ENCODE measurements around the gene VAMP1.
"Not testable (repeated sequence)": the region's sequence is repeated elsewhere in the genome, so short reads cannot be mapped to it uniquely, and the experiment has no call there.

Gene VAMP1

DNA sequence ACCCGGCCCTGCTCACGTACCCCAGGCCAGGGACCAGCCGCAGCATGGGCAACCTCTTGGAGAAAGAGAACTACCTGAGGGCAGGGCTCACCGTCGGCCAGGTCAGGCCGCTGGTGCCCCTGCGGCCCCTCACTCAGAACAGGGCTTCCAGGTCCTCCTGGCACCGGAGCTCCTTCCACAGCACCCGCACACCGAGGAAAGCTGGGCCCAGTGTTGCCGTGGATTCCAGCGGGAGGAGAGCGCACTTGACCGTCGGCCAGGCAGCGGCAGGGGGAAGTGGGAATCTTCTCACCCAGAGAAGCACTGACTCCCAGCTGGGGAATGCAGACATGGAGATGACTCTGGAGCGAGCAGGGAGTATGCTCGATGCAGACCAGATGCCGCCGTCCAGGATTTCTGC, 7.9 kb upstream of the VAMP1 start:
- DNase-seq: no peak
- TF ChIP-seq GATA1 (IDR thresholded peaks at IDR 0.05; ENCODE audit: low read depth, low read length) (no peak), POLR2A (IDR thresholded peaks at IDR 0.05; ENCODE audit: low read length) (no peak)

DNA sequence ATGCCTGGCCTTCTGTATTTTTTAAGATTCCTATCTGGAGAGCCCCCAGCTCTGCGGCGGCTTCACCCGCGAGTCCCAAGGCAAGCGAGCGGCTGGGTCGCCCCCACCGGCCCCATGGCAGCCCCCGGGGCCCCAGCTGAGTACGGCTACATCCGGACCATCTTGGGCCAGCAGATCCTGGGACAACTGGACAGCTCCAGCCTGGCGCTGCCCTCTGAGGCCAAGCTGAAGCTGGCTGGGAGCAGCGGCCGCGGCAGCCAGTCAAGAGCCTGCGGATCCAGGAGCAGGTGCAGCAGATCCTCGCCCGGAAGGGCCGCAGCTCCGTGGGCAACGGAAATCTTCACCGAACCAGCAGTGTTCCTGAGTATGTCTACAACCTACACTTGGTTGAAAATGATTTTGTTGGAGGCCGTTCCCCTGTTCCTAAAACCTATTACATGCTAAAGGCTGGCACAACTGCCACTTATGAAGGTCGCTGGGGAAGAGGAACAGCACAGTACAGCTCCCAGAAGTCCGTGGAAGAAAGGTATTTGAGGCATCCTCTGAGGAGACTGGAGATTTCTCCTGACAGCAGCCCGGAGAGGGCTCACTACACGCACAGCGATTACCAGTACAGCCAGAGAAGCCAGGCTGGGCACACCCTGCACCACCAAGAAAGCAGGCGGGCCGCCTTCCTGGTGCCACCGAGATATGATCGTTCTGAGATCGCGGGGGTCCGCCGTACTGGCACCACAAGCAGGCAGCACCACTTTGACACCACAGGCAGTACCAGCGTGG, 7.3 kb upstream of the VAMP1 start:
- not testable (repeated sequence) for DNase-seq

DNA sequence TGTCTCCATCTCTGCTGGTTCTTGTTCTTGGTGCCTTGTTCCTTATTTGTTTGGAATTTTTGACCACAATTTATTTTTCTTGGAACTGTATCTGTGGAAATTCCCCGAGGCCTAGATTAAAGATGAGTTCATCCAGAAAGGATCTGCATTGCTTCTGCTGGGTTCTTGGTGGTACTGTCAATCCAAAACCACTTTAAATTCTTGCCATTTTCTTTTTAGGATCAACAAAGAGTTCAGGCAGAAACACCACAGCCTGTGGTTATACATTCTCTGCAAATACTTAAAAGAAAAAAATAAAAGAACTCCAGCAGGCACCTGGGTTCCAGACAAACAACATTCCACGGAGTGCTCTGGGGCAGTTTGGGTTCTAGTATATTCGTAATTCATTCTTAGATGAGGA, 6.0 kb upstream of the VAMP1 start:
- no peak for TF ChIP-seq GATA1 (IDR thresholded peaks at IDR 0.05; ENCODE audit: low read depth, low read length)
- TF ChIP-seq POLR2A (IDR thresholded peaks at IDR 0.05; ENCODE audit: low read length): no peak
- DNase-seq: no peak

DNA sequence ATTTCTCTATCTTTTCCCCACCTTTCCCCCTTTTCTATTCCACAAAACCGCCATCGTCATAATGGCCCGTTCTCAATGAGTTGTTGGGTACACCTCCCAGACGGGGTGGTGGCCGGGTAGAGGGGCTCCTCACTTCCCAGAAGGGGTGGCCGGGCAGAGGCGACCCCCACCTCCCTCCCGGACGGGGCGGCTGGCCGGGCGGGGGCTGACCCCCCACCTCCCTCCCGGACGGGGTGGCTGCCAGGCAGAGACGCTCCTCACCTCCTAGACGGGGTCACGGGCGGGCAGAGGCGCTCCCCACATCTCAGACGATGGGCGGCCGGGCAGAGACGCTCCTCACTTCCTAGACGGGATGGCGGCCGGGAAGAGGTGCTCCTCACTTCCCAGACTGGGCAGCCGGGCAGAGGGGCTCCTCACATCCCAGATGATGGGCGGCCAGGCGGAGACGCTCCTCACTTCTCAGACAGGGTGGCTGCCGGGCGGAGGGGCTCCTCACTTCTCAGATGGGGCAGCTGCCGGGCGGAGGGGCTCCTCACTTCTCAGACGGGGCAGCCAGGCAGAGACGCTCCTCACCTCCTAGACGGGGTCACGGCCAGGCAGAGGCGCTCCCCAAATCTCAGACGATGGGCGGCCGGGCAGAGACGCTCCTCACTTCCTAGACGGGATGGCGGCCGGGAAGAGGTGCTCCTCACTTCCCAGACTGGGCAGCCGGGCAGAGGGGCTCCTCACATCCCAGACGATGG, 4.9 kb upstream of the VAMP1 start:
- not testable (repeated sequence) for DNase-seq

DNA sequence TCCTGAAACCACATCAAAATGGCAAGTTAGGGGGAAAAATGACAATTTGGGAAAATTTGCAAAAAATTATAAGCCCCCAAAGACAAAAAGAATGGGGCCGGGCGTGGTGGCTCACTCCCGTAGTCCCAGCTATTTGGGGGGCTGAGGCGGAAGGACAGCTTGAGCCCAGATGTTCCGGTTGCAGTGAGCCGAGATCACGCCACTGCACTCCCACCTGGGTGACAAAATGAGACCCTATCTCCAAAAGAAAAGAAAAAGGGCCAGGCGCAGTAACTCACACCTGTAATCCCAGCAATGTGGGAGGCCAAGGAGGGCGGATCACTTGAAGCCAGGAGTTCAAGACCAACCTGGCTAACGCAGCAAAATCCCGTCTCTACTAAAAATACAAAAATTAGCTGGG, 2.0 kb upstream of the VAMP1 start:
- TF ChIP-seq POLR2A (IDR thresholded peaks at IDR 0.05; ENCODE audit: low read length) (no peak), GATA1 (IDR thresholded peaks at IDR 0.05; ENCODE audit: low read depth, low read length) (no peak)
- DNase-seq: no peak

DNA sequence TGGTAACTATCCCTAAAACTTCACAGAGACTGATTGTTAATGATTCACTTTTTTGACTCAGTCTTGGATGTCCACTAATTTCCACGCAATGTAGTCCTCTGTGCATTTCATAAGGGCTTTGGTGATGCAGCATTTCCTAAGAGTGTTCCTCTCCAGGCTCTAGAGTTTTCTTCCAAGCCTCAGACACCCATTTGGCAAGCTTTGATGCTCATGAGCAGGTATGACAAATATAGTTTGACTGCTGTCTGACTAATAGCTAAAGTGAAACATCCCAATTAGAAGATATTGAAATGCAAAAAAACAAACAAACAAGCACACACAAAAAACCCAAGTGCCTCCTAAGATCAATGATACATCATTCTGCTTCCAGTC, 1.5 kb upstream of the VAMP1 start:
- TF ChIP-seq GATA1 (IDR thresholded peaks at IDR 0.05; ENCODE audit: low read depth, low read length): no peak
- no peak for TF ChIP-seq POLR2A (IDR thresholded peaks at IDR 0.05; ENCODE audit: low read length)
- DNase-seq: no peak

DNA sequence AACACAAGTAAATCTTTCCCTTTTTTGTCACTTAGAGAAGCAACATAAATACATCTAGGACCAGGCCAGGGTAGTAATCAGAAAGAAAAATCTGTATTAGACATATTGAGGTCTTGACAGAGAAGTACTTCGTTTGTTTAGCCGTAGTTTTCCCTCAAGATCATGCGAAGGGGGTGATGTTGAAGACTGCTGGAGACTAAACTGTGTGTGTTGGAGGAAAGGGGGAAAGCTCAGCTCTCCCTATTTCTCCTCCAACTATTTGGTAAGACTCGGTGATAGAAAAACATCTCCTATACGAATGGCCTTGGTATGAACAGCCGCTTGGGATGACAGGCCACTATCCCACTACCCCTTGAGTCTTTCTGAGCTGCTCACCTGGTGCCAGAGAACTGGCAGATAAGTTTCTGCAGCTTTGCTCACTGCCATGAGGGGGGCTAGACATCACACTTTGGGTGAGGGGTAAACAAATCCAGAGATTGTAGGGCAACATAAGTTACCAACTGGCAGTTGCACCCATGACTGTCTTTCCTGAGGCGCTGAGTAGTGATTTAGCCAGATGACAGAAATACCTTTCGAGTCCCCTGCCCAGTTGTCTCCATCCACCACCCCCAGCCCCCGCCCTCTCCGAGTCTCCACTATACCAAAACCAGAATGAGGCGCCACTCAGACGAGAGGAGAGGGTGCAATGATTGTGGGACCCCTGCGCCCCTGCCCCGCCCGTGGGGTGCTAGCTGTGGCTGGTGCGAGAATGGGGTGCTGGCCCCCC, 685 bp downstream of the VAMP1 start:
- TF ChIP-seq POLR2A (IDR thresholded peaks at IDR 0.05; ENCODE audit: low read length) (no peak), GATA1 (IDR thresholded peaks at IDR 0.05; ENCODE audit: low read depth, low read length) (no peak)

DNA sequence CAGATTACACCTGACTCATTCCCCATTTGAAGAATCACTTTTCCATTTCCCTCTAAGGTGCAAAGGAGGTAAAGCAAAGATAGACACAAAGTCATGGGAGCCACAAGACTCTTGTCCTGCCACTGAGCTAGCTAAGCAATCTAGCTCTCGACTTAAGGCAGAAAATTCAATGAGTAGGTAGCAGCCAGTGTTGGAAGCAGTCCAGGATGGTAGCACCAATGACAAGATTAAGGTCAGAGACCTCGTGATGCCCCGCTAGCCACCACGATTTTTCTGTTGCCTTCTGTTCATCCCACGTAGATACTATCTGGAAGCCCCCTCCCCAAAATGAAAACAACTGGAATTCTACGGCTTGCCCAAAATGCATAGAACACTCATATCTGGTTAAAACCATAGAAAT, 1.4 kb downstream of the VAMP1 start:
- TF ChIP-seq GATA1 (IDR thresholded peaks at IDR 0.05; ENCODE audit: low read depth, low read length) (no peak), POLR2A (IDR thresholded peaks at IDR 0.05; ENCODE audit: low read length) (peak; percentile 30)
- DNase-seq: peak in 1 of 2 experiments; percentile 14

More for the DNA sequence above, 685 bp downstream of the VAMP1 start:
- DNase-seq: peak in 1 of 2 experiments; percentile 53

DNA sequence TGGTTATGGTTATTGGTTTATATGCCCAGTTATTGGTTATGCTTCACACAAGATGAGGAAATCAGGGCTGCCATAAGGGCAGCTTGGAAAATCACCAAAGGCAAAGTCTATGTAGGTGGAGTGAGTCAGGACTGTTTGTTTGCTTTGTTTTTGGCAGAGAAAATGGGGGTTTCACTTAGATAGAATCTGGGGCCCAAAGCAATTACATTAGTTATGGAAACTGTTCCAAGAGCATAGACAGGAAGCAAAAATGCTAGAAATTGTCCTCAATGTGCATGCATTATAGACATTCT, 2.2 kb downstream of the VAMP1 start:
- TF ChIP-seq POLR2A (IDR thresholded peaks at IDR 0.05; ENCODE audit: low read length) (no peak), GATA1 (IDR thresholded peaks at IDR 0.05; ENCODE audit: low read depth, low read length) (no peak)
- DNase-seq: no peak

DNA sequence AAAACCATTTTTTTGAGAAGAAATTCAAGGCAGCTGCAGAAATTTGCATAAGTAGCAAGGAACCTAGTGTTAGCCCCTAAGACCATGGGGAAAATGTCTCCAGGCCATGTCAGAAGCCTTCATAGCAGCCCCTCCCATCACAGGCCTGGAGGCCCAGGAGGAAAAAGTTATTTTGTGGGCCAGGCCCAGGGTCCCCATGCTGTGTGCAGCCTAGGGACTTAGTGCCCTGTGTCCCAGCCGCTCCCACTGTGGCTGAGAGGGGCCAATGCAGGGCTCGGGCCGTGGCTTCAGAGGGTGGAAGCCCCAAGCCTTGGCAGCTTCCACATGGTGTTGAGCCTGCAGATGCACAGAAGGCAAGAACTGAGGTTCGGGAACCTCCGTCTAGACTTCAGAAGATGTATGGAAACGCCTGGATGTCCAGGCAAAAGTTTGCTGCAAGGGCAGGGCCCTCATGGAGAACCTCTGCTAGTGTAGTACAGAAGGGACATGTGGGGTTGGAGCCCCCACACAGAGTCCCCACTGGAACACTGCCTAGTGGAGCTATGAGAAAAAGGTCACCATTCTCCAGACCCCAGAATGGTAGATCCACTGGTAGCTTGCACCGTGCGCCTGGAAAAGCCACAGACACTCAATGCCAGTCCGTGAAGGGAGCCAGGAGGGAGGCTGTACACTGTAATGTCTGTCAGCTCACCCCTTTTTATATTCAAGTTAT, 2.8 kb downstream of the VAMP1 start:
- not testable (repeated sequence) for DNase-seq

DNA sequence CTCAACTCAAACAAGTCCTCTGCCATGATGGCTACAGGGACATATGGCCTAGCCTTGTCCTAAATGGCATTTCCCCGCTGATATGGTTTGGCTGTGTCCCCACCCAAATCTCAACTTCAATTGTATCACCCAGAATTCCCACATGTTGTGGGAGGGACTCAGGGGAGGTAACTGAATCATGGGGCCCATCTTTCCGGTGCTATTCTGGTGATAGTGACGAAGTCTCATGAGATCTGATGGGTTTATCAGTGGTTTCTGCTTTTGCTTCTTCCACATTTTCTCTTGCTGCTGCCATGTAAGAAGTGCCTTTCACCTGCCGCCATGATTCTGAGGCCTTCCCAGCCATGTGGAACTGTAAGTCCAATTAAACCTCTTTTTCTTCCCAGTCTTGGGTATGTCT, 3.7 kb downstream of the VAMP1 start:
- not testable (repeated sequence) for DNase-seq

DNA sequence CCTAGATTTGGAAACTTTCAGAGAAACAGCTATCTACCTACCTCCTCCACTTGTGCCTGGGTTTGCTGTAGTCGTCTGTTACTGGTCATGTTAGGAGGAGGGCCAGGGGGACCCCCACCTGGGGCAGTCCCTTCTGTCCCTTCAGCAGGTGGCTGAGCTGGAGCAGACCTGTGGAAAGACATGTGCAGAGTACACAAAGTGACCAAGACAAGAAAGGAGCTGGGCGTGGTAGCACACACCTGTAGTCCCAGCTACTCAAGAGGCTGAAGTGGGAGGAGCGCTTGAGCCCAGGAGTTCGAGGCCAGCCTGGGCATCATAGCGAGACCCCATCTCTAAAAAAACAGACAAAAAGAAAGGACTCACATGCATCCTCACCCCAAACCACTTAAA, 4.3 kb downstream of the VAMP1 start:
- TF ChIP-seq GATA1 (IDR thresholded peaks at IDR 0.05; ENCODE audit: low read depth, low read length) (no peak), POLR2A (IDR thresholded peaks at IDR 0.05; ENCODE audit: low read length) (peak; percentile 5)
- no peak for DNase-seq

DNA sequence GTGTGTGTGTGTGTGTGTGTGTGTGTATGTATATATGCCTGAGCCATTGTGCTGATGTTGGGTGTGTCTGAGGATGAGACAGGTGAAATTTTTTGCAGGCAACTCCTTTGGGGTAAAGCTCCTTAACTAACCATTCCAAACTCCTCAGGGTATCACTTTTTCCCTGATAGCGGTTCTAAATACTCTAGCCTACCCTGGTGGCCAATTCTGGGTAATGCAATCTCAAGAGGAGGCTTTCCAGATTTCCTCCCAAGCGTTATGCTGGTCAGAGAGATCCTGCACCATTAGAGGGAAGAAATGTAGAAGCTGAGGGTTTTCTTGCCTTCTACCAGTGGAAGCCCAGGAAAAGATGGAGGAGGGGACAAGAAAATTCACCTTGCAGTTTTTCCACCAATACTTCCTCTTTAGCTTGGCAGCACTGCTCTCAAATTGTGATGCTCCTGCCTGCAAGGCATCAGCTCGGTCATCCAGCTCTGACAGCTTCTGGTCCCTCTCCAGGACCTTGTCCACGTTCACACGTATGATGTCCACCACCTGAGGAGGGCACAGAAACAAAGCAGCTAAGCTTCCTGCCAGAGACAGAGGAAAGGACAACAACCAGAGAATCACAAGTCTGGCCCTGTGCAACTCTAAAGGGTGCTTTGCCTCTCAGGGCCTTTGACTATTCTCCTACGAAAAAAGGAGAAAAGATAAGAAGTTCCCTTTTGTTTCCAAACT, 4.9 kb downstream of the VAMP1 start:
- peak; percentile 73 to 85 for DNase-seq
- TF ChIP-seq GATA1 (IDR thresholded peaks at IDR 0.05; ENCODE audit: low read depth, low read length) (no peak), POLR2A (IDR thresholded peaks at IDR 0.05; ENCODE audit: low read length) (no peak)

DNA sequence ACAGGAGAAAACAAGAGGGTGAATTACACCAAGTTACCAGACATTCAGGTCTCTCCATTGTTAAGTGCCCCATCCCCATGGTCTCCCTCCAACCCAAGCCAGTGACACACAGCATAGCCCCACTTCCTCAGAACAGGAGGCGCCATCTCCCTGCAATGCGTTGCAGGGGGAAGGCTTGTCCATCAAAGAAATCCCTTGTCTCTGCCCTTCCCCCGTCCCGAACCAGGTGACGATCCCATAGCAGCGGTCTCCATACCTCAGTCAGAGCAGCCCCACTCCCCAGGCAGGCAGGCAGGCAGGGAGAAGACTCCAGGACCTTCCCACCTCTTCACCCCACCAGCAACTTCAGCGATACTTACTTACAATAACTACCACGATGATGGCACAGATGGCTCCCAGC, 5.9 kb downstream of the VAMP1 start:
- DNase-seq: no peak
- no peak for TF ChIP-seq POLR2A (IDR thresholded peaks at IDR 0.05; ENCODE audit: low read length)
- no peak for TF ChIP-seq GATA1 (IDR thresholded peaks at IDR 0.05; ENCODE audit: low read depth, low read length)

Measured in erythroblast (primary cell).